ENCODE measurements around the gene GPR180. TPM values are rescaled to one million over a fixed set of nuclear protein-coding genes. Genes with fewer than 3 reads are reported as not detected.
A peak's percentile ranks its signal among the peaks of the same experiment; 100 is the strongest.

The GPR180 gene
- total and polyA plus RNA-seq, 5 donors from 2014 or later = 1.5 to 2.6 (median 2.0) TPM

- Mint-ChIP-seq H3K9me3 (no peaks in the 10 kb centered on the region), H3K27ac (no peak overlapping the region), H3K27me3 (peaks cover 4% of the 10 kb centered on the region), H3K4me1 (no peaks in the 10 kb centered on the region), H3K4me3 (no peak overlapping the region), H3K36me3 (no peaks in the 10 kb centered on the region)
- Histone ChIP-seq H3K27ac (ENCODE audit: insufficient read depth, low read length, poor library complexity, severe bottlenecking) (no peak overlapping the region), H3K9me3 (ENCODE audit: control insufficient read depth in 2 of 2, low read length in 2 of 2) (no peaks in the 10 kb centered on the region), H3K4me1 (ENCODE audit: control insufficient read depth, insufficient read depth, low read length, poor library complexity, severe bottlenecking) (no peaks in the 10 kb centered on the region), H3K36me3 (ENCODE audit: control insufficient read depth, insufficient read depth, low read length) (no peaks in the 10 kb centered on the region), H3K27me3 (ENCODE audit: control insufficient read depth, insufficient read depth, low read length) (no peaks in the 10 kb centered on the region), H3K4me3 (ENCODE audit: low read depth, low read length) (no peak overlapping the region)
- ATAC-seq (ENCODE audit: low read depth in 2 of 2) = no peak
- no peak for DNase-seq
Measured at GRCh38 chr13:94656176-94656575, 54.5 kb downstream of the GPR180 start.

GRCh38 chr13:94656766-94657165, 55.1 kb downstream of the GPR180 start:
- Mint-ChIP-seq H3K4me1 (no peaks in the 10 kb centered on the region), H3K4me3 (no peak overlapping the region), H3K36me3 (no peaks in the 10 kb centered on the region), H3K27ac (no peak overlapping the region), H3K27me3 (peaks cover 4% of the 10 kb centered on the region), H3K9me3 (no peaks in the 10 kb centered on the region)
- DNase-seq = peak in 1 of 3 donors; percentile 36
- H3K36me3 ChIP-seq (ENCODE audit: control insufficient read depth, insufficient read depth, low read length) = no peaks in the 10 kb centered on the region
- ATAC-seq (ENCODE audit: low read depth in 2 of 2) = no peak
- H3K27me3 ChIP-seq (ENCODE audit: control insufficient read depth, insufficient read depth, low read length) = no peaks in the 10 kb centered on the region
- H3K27ac ChIP-seq (ENCODE audit: insufficient read depth, low read length, poor library complexity, severe bottlenecking) = no peak overlapping the region
- no peak overlapping the region for H3K4me3 ChIP-seq (ENCODE audit: low read depth, low read length)
- H3K4me1 ChIP-seq (ENCODE audit: control insufficient read depth, insufficient read depth, low read length, poor library complexity, severe bottlenecking) = no peaks in the 10 kb centered on the region
- no peaks in the 10 kb centered on the region for H3K9me3 ChIP-seq (ENCODE audit: control insufficient read depth in 2 of 2, low read length in 2 of 2)

GRCh38 chr13:94657167-94657566, 55.5 kb downstream of the GPR180 start:
- Mint-ChIP-seq H3K9me3 (no peaks in the 10 kb centered on the region), H3K4me3 (no peak overlapping the region), H3K27me3 (peaks cover 6% of the 10 kb centered on the region), H3K36me3 (no peaks in the 10 kb centered on the region), H3K4me1 (no peaks in the 10 kb centered on the region), H3K27ac (no peak overlapping the region)
- Histone ChIP-seq H3K4me1 (ENCODE audit: control insufficient read depth, insufficient read depth, low read length, poor library complexity, severe bottlenecking) (no peaks in the 10 kb centered on the region), H3K9me3 (ENCODE audit: control insufficient read depth in 2 of 2, low read length in 2 of 2) (no peaks in the 10 kb centered on the region), H3K27me3 (ENCODE audit: control insufficient read depth, insufficient read depth, low read length) (peaks cover under 1% of the 10 kb centered on the region), H3K27ac (ENCODE audit: insufficient read depth, low read length, poor library complexity, severe bottlenecking) (no peak overlapping the region), H3K4me3 (ENCODE audit: low read depth, low read length) (no peak overlapping the region), H3K36me3 (ENCODE audit: control insufficient read depth, insufficient read depth, low read length) (no peaks in the 10 kb centered on the region)
- ATAC-seq (ENCODE audit: low read depth in 2 of 2) (no peak), DNase-seq (no peak)

- Mint-ChIP-seq H3K27me3 (peaks cover 8% of the 10 kb centered on the region), H3K36me3 (no peaks in the 10 kb centered on the region), H3K4me3 (no peak overlapping the region), H3K9me3 (peaks cover 0 to 1% (median 0%) of the 10 kb centered on the region in 7 donors), H3K27ac (no peak overlapping the region), H3K4me1 (peaks cover 0 to 4% (median 0%) of the 10 kb centered on the region in 4 donors)
- H3K4me3 ChIP-seq (ENCODE audit: low read depth, low read length) = no peak overlapping the region
- peaks cover 6% of the 10 kb centered on the region for H3K27me3 ChIP-seq (ENCODE audit: control insufficient read depth, insufficient read depth, low read length)
- no peaks in the 10 kb centered on the region for H3K9me3 ChIP-seq (ENCODE audit: control insufficient read depth in 2 of 2, low read length in 2 of 2)
- no peak overlapping the region for H3K27ac ChIP-seq (ENCODE audit: insufficient read depth, low read length, poor library complexity, severe bottlenecking)
- ATAC-seq (ENCODE audit: low read depth in 2 of 2) (no peak), DNase-seq (no peak)
- H3K4me1 ChIP-seq (ENCODE audit: control insufficient read depth, insufficient read depth, low read length, poor library complexity, severe bottlenecking) = no peaks in the 10 kb centered on the region
- H3K36me3 ChIP-seq (ENCODE audit: control insufficient read depth, insufficient read depth, low read length) = no peaks in the 10 kb centered on the region
Measured at GRCh38 chr13:94658926-94659597, 57.4 kb downstream of the GPR180 start.

GRCh38 chr13:94659598-94659946, 57.9 kb downstream of the GPR180 start:
- Histone ChIP-seq H3K4me3 (ENCODE audit: low read depth, low read length) (no peak overlapping the region), H3K9me3 (ENCODE audit: control insufficient read depth in 2 of 2, low read length in 2 of 2) (no peaks in the 10 kb centered on the region), H3K27ac (ENCODE audit: insufficient read depth, low read length, poor library complexity, severe bottlenecking) (no peak overlapping the region), H3K27me3 (ENCODE audit: control insufficient read depth, insufficient read depth, low read length) (peaks cover 6% of the 10 kb centered on the region), H3K36me3 (ENCODE audit: control insufficient read depth, insufficient read depth, low read length) (no peaks in the 10 kb centered on the region), H3K4me1 (ENCODE audit: control insufficient read depth, insufficient read depth, low read length, poor library complexity, severe bottlenecking) (no peaks in the 10 kb centered on the region)
- Mint-ChIP-seq H3K4me1 (peaks cover 0 to 4% (median 0%) of the 10 kb centered on the region in 4 donors), H3K9me3 (peaks cover 0 to 1% (median 0%) of the 10 kb centered on the region in 7 donors), H3K4me3 (no peak overlapping the region), H3K27me3 (peaks cover 8% of the 10 kb centered on the region), H3K36me3 (no peaks in the 10 kb centered on the region), H3K27ac (no peak overlapping the region)
- no peak for DNase-seq
- no peak for ATAC-seq (ENCODE audit: low read depth in 2 of 2)

DNA sequence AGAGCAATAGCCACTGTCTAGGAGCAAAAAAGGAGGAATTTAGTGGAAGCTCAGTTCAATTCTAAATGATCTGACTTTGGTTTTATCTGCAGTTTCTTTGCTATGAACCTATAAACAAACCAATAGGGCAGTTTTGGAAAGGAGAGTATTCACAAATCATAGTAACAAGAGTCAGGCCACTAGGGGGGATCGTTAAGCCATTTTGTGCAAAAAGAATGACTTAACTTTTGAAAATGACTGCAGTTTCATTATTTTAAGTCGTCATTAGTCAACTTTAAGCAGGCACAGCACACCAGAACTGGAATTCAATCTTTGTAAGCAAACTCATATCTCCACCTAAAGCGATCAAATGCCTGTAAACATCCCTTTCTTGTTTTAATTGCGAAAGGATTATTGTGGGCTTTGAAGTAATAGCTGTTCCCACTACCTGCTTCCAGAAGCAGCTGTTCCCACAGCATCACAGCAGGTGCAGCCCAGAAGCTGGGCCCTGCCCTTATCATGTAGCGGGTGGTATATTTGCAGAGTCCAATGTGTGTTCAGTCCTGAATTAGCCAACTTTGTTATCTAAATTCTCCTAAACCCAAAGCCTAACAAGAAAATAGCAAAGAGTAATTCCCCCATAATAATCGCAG, 59.2 kb downstream of the GPR180 start:
- no peak overlapping the region for H3K4me3 ChIP-seq (ENCODE audit: low read depth, low read length)
- Mint-ChIP-seq H3K27me3 (peaks cover 8% of the 10 kb centered on the region), H3K9me3 (peaks cover 0 to 1% (median 0%) of the 10 kb centered on the region in 7 donors), H3K36me3 (no peaks in the 10 kb centered on the region), H3K4me3 (peak overlapping the region in 1 of 4 donors; percentile 9), H3K27ac (no peak overlapping the region), H3K4me1 (peaks cover 0 to 4% (median 0%) of the 10 kb centered on the region in 4 donors)
- H3K27ac ChIP-seq (ENCODE audit: insufficient read depth, low read length, poor library complexity, severe bottlenecking) = no peak overlapping the region
- H3K36me3 ChIP-seq (ENCODE audit: control insufficient read depth, insufficient read depth, low read length) = no peaks in the 10 kb centered on the region
- ATAC-seq (ENCODE audit: low read depth in 2 of 2) (no peak), DNase-seq (peak in 2 of 3 donors; percentile 4 to 31)
- no peaks in the 10 kb centered on the region for H3K4me1 ChIP-seq (ENCODE audit: control insufficient read depth, insufficient read depth, low read length, poor library complexity, severe bottlenecking)
- H3K9me3 ChIP-seq (ENCODE audit: control insufficient read depth in 2 of 2, low read length in 2 of 2) = no peaks in the 10 kb centered on the region
- H3K27me3 ChIP-seq (ENCODE audit: control insufficient read depth, insufficient read depth, low read length) = peaks cover 6% of the 10 kb centered on the region

DNA sequence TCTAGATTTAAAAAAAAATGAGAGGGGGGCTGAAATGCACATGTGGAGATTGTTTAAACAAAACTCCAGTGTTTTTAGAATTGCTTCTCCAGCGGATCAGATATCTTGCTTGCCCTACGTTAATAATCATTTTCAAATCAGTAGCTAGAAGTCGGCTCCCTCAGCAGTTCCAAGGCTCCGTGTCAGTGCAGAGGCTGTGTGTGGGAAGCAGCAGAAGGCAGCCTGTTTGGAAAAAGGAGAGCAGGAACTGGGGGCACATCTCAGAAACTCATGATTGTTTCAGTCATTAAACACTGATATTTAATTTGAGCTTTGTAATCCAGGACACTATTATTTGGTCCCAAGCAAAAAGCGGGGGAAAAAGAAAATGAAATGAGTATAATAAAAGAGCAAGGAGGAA, 59.7 kb downstream of the GPR180 start:
- H3K27me3 ChIP-seq (ENCODE audit: control insufficient read depth, insufficient read depth, low read length) = peaks cover 6% of the 10 kb centered on the region
- Mint-ChIP-seq H3K4me1 (peaks cover 0 to 4% (median 0%) of the 10 kb centered on the region in 4 donors), H3K36me3 (no peaks in the 10 kb centered on the region), H3K27me3 (peaks cover 8% of the 10 kb centered on the region), H3K9me3 (peaks cover 0 to 1% (median 0%) of the 10 kb centered on the region in 7 donors), H3K4me3 (no peak overlapping the region), H3K27ac (no peak overlapping the region)
- H3K36me3 ChIP-seq (ENCODE audit: control insufficient read depth, insufficient read depth, low read length) = no peaks in the 10 kb centered on the region
- ATAC-seq (ENCODE audit: low read depth in 2 of 2) (no peak), DNase-seq (no peak)
- no peak overlapping the region for H3K4me3 ChIP-seq (ENCODE audit: low read depth, low read length)
- H3K27ac ChIP-seq (ENCODE audit: insufficient read depth, low read length, poor library complexity, severe bottlenecking) = no peak overlapping the region
- no peaks in the 10 kb centered on the region for H3K4me1 ChIP-seq (ENCODE audit: control insufficient read depth, insufficient read depth, low read length, poor library complexity, severe bottlenecking)
- H3K9me3 ChIP-seq (ENCODE audit: control insufficient read depth in 2 of 2, low read length in 2 of 2) = no peaks in the 10 kb centered on the region

All from CD4-positive, CD25-positive, alpha-beta regulatory T cell (primary cell).